ENCODE measurements around the gene WFIKKN1. TPM values are rescaled to one million over a fixed set of nuclear protein-coding genes. Genes with fewer than 3 reads are reported as not detected.

The WFIKKN1 gene
- total and polyA plus RNA-seq, 2 of the 13 experiments (the other 11 are each of a cell fraction or from before 2014, with no cell fraction given): 1.7 to 4.9 TPM

GRCh38 chr16:610513-611381, 20.0 kb upstream of the WFIKKN1 start (continued):
- TF ChIP-seq ZZZ3 (CRISPR knock-in tag; IDR thresholded peaks at IDR 0.05; ENCODE audit: borderline replicate concordance) (no peak), HNRNPL (IDR thresholded peaks at IDR 0.05; ENCODE audit: low read depth, low read length) (no peak), ZSCAN9 (CRISPR knock-in tag; IDR thresholded peaks at IDR 0.05; ENCODE audit: borderline replicate concordance) (no peak), ZNF292 (CRISPR knock-in tag; IDR thresholded peaks at IDR 0.05; ENCODE audit: borderline replicate concordance, low read depth) (no peak), GATAD2A (CRISPR knock-in tag; IDR thresholded peaks at IDR 0.05) (peak; percentile 60), ZNF841 (CRISPR knock-in tag; IDR thresholded peaks at IDR 0.05; ENCODE audit: borderline replicate concordance) (no peak), CSRNP1 (CRISPR knock-in tag; IDR thresholded peaks at IDR 0.05) (0 out of 2 replicates have a peak, but pooled peaks have one; percentile 43), ZNF558 (CRISPR knock-in tag; IDR thresholded peaks at IDR 0.05; ENCODE audit: borderline replicate concordance) (no peak), ZNF891 (CRISPR knock-in tag; IDR thresholded peaks at IDR 0.05) (no peak), ZNF639 (CRISPR knock-in tag; conservative IDR thresholded peaks at IDR 0.05) (no peak), IKZF5 (CRISPR knock-in tag; IDR thresholded peaks at IDR 0.05) (peak; percentile 57; the same call in 1 of the 2 replicates), KLF9 (CRISPR knock-in tag; IDR thresholded peaks at IDR 0.05; ENCODE audit: low read depth) (no peak), HDAC2 (CRISPR knock-in tag; IDR thresholded peaks at IDR 0.05) (peak; percentile 52; the same call in 1 of the 2 replicates), TRAFD1 (CRISPR knock-in tag; IDR thresholded peaks at IDR 0.05; ENCODE audit: borderline replicate concordance) (no peak), ZNF124 (CRISPR knock-in tag; IDR thresholded peaks at IDR 0.05) (no peak), JARID2 (CRISPR knock-in tag; IDR thresholded peaks at IDR 0.05; ENCODE audit: insufficient replicate concordance) (no peak), ZNF775 (CRISPR knock-in tag; IDR thresholded peaks at IDR 0.05; ENCODE audit: borderline replicate concordance) (no peak), CERS6 (CRISPR knock-in tag; IDR thresholded peaks at IDR 0.05) (no peak), SMAD3 (CRISPR knock-in tag; IDR thresholded peaks at IDR 0.05) (0 out of 2 replicates have a peak, but pooled peaks have one; percentile 48), EP300 (IDR thresholded peaks at IDR 0.05; ENCODE audit: low read depth in 2 of 2, low read length in 2 of 2) (no peak), EP300 (CRISPR knock-in tag; IDR thresholded peaks at IDR 0.05; ENCODE audit: borderline replicate concordance) (no peak), ZNF7 (CRISPR knock-in tag; IDR thresholded peaks at IDR 0.05) (no peak), GTF2F1 (IDR thresholded peaks at IDR 0.05; ENCODE audit: low read length) (no peak)
